Lung (tissue), 12 donors: ENCODE data around the gene ATAD3C. TPM values are rescaled to one million over a fixed set of nuclear protein-coding genes. Genes with fewer than 3 reads are reported as not detected.

Source experiments
- ATAC-seq: fragments of 200-7000 bp; cut with Tn5 transposase; one replicate; pipeline ENCODE4 v1.9.1; 2020; ENCODE audit warnings: moderate number of reproducible peaks; ENCODE audit not compliant: insufficient read depth, low FRiP score
- DNase-seq, 3 donors: peaks; one replicate each; pipeline ENCODE4 v3.0.0-alpha.2; 2013 to 2017
- H3K27ac ChIP-seq, 2 donors: one replicate each; pipeline ENCODE4 v1.5.1; 2013; ENCODE audit warnings: mild to moderate bottlenecking in 2 of 2, moderate library complexity in 2 of 2, control low read depth in 1 of 2, inconsistent platforms in 1 of 2, low read depth in 1 of 2, low read length in 1 of 2
- H3K27me3 ChIP-seq, 3 donors: one replicate each; pipeline ENCODE4 v1.5.1; 2013; ENCODE audit warnings: low read length in 2 of 3; ENCODE audit not compliant: control insufficient read depth in 3 of 3, insufficient read depth in 3 of 3
- H3K36me3 ChIP-seq, 4 donors: one replicate each; pipeline ENCODE4 v1.5.1; 2013; ENCODE audit warnings: low read length in 4 of 4, mild to moderate bottlenecking in 1 of 4, moderate library complexity in 1 of 4; ENCODE audit not compliant: control insufficient read depth in 4 of 4, insufficient read depth in 4 of 4
- H3K4me1 ChIP-seq, 5 donors: one replicate each; pipeline ENCODE4 v1.5.1; 2013; ENCODE audit warnings: low read length in 5 of 5, mild to moderate bottlenecking in 2 of 5, moderate library complexity in 1 of 5; ENCODE audit not compliant: control insufficient read depth in 5 of 5, insufficient read depth in 5 of 5
- H3K4me3 ChIP-seq: one replicate; pipeline ENCODE4 v1.5.1; 2013; ENCODE audit warnings: mild to moderate bottlenecking, control low read depth, moderate library complexity
- H3K9ac ChIP-seq, 2 donors: one replicate each; pipeline ENCODE4 v1.5.1; 2013; ENCODE audit warnings: low read length in 2 of 2, control low read depth in 1 of 2; ENCODE audit not compliant: insufficient read depth in 1 of 2
- H3K9me3 ChIP-seq, 4 donors: one replicate each; pipeline ENCODE4 v1.5.1; 2013; ENCODE audit warnings: low read length in 3 of 4, mild to moderate bottlenecking in 1 of 4, moderate library complexity in 1 of 4; ENCODE audit not compliant: control insufficient read depth in 4 of 4, insufficient read depth in 3 of 4
- CTCF ChIP-seq: IDR thresholded peaks from 2 replicates; pipeline ENCODE4 v1.5.1; 2012; ENCODE audit warnings: mild to moderate bottlenecking; ENCODE audit errors: control extremely low read depth, extremely low read depth
- WGBS, 2 donors: extraction: QIAGEN DNeasy Blood & Tissue Kit; methylation state at CpG; one replicate each; pipeline ENCODE4 v1.1.7; 2013; 5-methylcytosine and 5-hydroxymethylcytosine counted together
- polyA plus RNA-seq, 2 donors: library from polyadenylated mRNA; stranded (reverse); fragments of 200-250 nt; gene quantifications; one replicate each; pipeline ENCODE4 v1.2.1, GENCODE V29; 2013
- total RNA-seq, 2 donors: library from RNA; depleted of rRNA in 1 of 2; stranded (reverse); fragments of >200 nt in 1 of 2; gene quantifications; one replicate each; pipeline ENCODE4 v1.2.1, GENCODE V29; 2014 to 2021
- donor health status: control.
- donor health status: control.
- donor health status: Bipolar disorder and iron deficiency.
- donor health status: healthy.
- donor health status: DM: yes; HTN: yes; CAD: no.

The ATAD3C gene
- total and polyA plus RNA-seq, 4 donors = 0.60 to 18.0 (median 14.8) TPM

- ATAC-seq (no peak), DNase-seq (peak; percentile 70 to 80 (median 72))
- TF ChIP-seq CTCF = no peak
- peak overlapping the region; percentile 79 to 84 for H3K27ac ChIP-seq
- peaks cover 0 to 72% (median 50%) of the 10 kb centered on the region in 5 donors for H3K4me1 ChIP-seq
- no peaks in the 10 kb centered on the region for H3K9me3 ChIP-seq
- H3K4me3 ChIP-seq = no peak overlapping the region
- H3K36me3 ChIP-seq = peaks cover 0 to under 1% (median 0%) of the 10 kb centered on the region in 4 donors
- WGBS, 2 donors = 8 to 10% methylated on average over 12 of the region's 12 CpGs
- no peak overlapping the region for H3K9ac ChIP-seq
- H3K27me3 ChIP-seq = no peaks in the 10 kb centered on the region
Observed at GRCh38 chr1:1433804-1434130, 15.7 kb upstream of the ATAD3C start.

GRCh38 chr1:1434131-1434823, 15.2 kb upstream of the ATAD3C start:
- H3K4me3 ChIP-seq = no peak overlapping the region
- ATAC-seq (no peak), DNase-seq (peak; percentile 87 to 91 (median 89))
- TF ChIP-seq CTCF = no peak
- H3K27ac ChIP-seq = peak overlapping the region; percentile 79 to 84
- no peaks in the 10 kb centered on the region for H3K9me3 ChIP-seq
- H3K36me3 ChIP-seq = peaks cover 0 to 5% (median 0%) of the 10 kb centered on the region in 4 donors
- H3K9ac ChIP-seq = no peak overlapping the region
- 3 to 6% methylated on average over 26 to 32 of the region's 32 CpGs for WGBS, 2 donors
- H3K4me1 ChIP-seq = peaks cover 0 to 71% (median 50%) of the 10 kb centered on the region in 5 donors
- H3K27me3 ChIP-seq = no peaks in the 10 kb centered on the region

GRCh38 chr1:1434824-1435105, 14.7 kb upstream of the ATAD3C start:
- Histone ChIP-seq H3K36me3 (peaks cover 0 to 5% (median 0%) of the 10 kb centered on the region in 4 donors), H3K27me3 (no peaks in the 10 kb centered on the region), H3K4me1 (peaks cover 0 to 67% (median 46%) of the 10 kb centered on the region in 5 donors), H3K9me3 (no peaks in the 10 kb centered on the region), H3K27ac (peak overlapping the region; percentile 79 to 84), H3K4me3 (no peak overlapping the region), H3K9ac (no peak overlapping the region)
- TF ChIP-seq CTCF = no peak
- WGBS, 2 donors = 47 to 59% methylated on average over 4 of the region's 4 CpGs
- no peak for DNase-seq
- no peak for ATAC-seq
